ENCODE results near the gene OPA1. TPM values are rescaled to one million over a fixed set of nuclear protein-coding genes. Genes with fewer than 3 reads are reported as not detected.

The OPA1 gene
- total RNA-seq, 1 donor from 2014 or later: 19.5 TPM

DNA sequence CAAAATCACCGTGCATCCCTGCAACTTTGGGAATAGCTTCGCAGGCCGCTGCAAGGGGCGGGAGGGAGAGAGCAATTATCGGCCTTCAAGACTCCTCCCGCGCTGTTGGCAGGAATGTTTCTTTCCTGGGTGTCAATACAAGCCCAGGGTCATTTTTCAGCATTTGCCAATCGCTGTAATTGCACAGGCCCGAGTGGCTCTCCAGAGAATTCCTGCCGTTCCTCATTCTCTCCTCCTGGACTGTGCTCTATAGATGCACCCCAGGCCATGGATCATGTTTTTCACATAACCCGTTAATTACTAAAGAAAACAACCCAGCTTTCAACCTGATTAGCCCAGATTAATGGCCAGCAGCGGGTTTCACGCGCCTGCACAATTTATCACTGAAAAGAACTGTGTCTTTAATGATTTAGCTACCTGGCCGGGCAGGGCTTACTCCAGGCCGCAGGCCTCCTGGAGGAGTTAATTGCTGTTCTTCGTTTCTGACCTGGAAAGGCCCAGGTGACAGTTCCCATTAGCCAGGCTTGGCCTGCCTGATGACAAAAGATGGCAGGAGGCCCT is 144.3 kb downstream of the OPA1 start:
- intact Hi-C loops (cut with DNase I): no loop called here
- no peak for DNase-seq (ENCODE audit: low spot score in 2 of 2)
- TF ChIP-seq, protein P1, sequence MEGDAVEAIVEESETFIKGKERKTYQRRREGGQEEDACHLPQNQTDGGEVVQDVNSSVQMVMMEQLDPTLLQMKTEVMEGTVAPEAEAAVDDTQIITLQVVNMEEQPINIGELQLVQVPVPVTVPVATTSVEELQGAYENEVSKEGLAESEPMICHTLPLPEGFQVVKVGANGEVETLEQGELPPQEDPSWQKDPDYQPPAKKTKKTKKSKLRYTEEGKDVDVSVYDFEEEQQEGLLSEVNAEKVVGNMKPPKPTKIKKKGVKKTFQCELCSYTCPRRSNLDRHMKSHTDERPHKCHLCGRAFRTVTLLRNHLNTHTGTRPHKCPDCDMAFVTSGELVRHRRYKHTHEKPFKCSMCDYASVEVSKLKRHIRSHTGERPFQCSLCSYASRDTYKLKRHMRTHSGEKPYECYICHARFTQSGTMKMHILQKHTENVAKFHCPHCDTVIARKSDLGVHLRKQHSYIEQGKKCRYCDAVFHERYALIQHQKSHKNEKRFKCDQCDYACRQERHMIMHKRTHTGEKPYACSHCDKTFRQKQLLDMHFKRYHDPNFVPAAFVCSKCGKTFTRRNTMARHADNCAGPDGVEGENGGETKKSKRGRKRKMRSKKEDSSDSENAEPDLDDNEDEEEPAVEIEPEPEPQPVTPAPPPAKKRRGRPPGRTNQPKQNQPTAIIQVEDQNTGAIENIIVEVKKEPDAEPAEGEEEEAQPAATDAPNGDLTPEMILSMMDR (IDR thresholded peaks at IDR 0.05): no peak

DNA sequence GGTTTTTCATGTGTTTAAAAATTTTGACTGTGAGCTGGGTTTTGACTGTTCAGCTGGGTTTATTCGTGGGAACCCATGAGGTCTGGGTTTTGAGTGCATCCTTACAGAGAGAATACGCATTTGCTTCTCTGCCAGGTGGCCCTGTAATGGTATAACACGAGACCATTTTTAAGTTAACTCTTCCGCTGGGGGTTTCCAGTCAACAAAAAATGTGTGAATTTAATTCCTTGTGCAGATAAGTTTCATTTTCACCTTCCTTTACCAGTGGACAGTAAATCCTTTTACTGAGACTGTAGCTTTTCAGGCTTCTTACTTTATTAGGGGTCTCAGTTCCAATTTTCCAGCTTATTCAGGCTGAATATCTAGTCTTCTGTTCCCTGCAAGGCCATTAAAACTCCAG is 149.6 kb downstream of the OPA1 start:
- Histone ChIP-seq H3K9me3 (no peaks in the 10 kb centered on the region), H3K27ac (no peak overlapping the region), H3K4me3 (no peak overlapping the region), H3K27me3 (no peaks in the 10 kb centered on the region), H3K36me3 (no peaks in the 10 kb centered on the region), H3K4me1 (no peaks in the 10 kb centered on the region)
- intact Hi-C loops (cut with DNase I): no loop called here
- no peak for DNase-seq (ENCODE audit: low spot score in 2 of 2)
- TF ChIP-seq, protein P1 (IDR thresholded peaks at IDR 0.05): no peak

More for the DNA sequence above, 144.3 kb downstream of the OPA1 start:
- H3K36me3 ChIP-seq: no peaks in the 10 kb centered on the region
- no peak overlapping the region for H3K4me3 ChIP-seq
- H3K9me3 ChIP-seq: no peaks in the 10 kb centered on the region
- no peak overlapping the region for H3K27ac ChIP-seq
- H3K27me3 ChIP-seq: no peaks in the 10 kb centered on the region
- H3K4me1 ChIP-seq: no peaks in the 10 kb centered on the region

- no peak for DNase-seq (ENCODE audit: low spot score in 2 of 2)
- intact Hi-C loops (cut with DNase I): no loop called here
- TF ChIP-seq, protein P1 (IDR thresholded peaks at IDR 0.05): no peak
- no peaks in the 10 kb centered on the region for H3K9me3 ChIP-seq
- no peaks in the 10 kb centered on the region for H3K4me1 ChIP-seq
- no peak overlapping the region for H3K4me3 ChIP-seq
- H3K27ac ChIP-seq: no peak overlapping the region
- H3K27me3 ChIP-seq: no peaks in the 10 kb centered on the region
- no peaks in the 10 kb centered on the region for H3K36me3 ChIP-seq
Observed at GRCh38 chr3:193743702-193744047, 150.7 kb downstream of the OPA1 start.

DNA sequence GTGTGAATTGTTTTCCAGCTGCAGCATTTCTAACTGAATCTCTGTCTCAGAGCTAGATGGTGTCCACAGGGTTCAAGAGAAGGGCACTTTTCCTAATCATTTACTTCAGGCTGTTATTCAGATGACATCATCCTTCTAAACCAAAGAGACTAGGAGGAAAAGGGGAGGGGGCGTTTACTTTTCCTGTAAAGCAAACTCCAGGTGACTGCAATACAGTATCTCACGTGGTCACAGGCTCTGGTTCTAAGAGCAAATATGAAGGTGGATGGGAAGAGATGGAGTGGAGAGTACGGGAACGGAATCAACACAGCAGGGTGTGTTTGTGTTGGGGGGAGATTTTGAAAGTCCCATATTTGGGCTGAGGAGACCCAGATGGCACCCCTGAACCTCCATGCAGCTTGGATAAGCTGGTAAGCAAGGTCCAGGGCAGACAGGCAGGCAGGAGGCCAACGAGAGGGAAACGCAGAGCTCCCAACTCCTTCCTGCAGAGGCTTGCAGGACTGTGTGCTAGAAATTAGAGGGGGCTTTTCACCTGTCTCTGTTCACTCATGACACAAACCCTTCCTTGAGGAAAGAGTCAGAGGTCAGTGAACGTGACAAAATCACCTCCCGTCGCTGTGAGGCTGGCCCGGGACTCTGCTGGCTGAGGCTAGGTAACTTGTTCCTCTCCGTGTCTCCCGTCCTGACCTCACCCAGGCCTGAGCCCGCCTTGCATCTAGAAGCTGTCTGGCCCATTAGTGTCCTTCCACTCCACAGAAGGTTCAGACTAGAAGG is 151.2 kb downstream of the OPA1 start:
- DNase-seq (ENCODE audit: low spot score in 2 of 2): no peak
- Histone ChIP-seq H3K27ac (no peak overlapping the region), H3K4me1 (no peaks in the 10 kb centered on the region), H3K36me3 (no peaks in the 10 kb centered on the region), H3K9me3 (no peaks in the 10 kb centered on the region), H3K27me3 (no peaks in the 10 kb centered on the region), H3K4me3 (no peak overlapping the region)
- intact Hi-C loops (cut with DNase I): no loop called here
- TF ChIP-seq, protein P1 (IDR thresholded peaks at IDR 0.05): no peak

DNA sequence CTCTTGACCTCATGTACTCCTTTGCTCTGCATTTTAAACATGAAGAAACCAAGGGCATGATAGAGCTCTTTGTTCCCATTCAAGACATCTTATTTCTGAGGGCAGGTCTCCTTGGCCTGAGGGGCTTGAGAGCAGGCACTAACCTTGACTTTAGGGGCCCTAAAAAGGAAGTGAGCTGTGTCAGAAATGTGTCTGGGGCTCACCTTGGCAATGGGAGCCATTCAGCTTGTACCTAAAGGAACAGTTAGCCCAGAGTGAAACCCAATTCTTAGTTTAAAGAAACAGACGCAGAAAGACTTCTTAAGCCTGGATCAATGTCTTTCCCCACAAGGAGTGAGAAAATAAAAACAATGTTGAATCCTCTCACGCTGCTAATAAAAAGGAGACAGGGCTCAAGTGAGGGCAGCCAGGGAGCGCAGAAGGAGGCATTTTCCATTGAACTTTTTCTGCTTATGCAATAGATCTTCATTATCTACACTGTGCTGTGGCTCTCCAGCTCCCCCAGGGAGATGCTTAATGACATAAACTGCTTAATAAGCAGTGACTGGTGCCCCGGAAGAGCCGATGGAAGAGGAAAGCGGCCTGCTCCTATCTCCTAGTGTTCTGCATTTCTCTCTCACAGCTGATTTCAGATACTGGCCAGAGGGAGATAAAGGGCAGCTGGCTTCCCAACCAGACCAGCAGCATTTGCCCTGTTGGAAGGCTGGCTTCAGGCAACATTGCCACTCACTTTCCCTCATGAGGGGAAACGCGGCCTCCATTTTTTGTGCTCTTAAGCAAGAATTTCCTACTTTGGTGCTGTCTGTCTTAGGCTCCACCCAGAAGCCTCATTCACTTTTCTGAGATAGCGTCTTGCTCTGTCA is 152.0 kb downstream of the OPA1 start:
- Histone ChIP-seq H3K4me1 (no peaks in the 10 kb centered on the region), H3K36me3 (no peaks in the 10 kb centered on the region), H3K9me3 (no peaks in the 10 kb centered on the region), H3K4me3 (no peak overlapping the region), H3K27ac (no peak overlapping the region), H3K27me3 (no peaks in the 10 kb centered on the region)
- DNase-seq (ENCODE audit: low spot score in 2 of 2): no peak
- intact Hi-C loops (cut with DNase I): no loop called here
- TF ChIP-seq, protein P1 (IDR thresholded peaks at IDR 0.05): no peak

Data from ascending aorta (tissue), 2 donors.